SK-N-SH treated with all-trans-retinoic acid at 6 μM for 48 hours (cell line): ENCODE data around the gene KLK5.

Experiments
- CSDC2 ChIP-seq: fragments of 250-450 bp; sonication (Bioruptor Pico); IDR thresholded peaks from 2 replicates; pipeline ENCODE4 v1.5.0; 2020; ENCODE audit warnings: mild to moderate bottlenecking, moderate library complexity
- ESRRG ChIP-seq: fragments of 250-450 bp; sonication (Bioruptor Pico); IDR thresholded peaks from 2 replicates; pipeline ENCODE4 v1.6.1; 2021; ENCODE audit warnings: mild to moderate bottlenecking
- GLIS3 ChIP-seq: fragments of 250-450 bp; sonication (Bioruptor Pico); IDR thresholded peaks from 2 replicates; pipeline ENCODE4 v1.5.0; 2020; ENCODE audit warnings: mild to moderate bottlenecking, moderate library complexity
- OSR1 ChIP-seq: fragments of 250-450 bp; sonication (Bioruptor Pico); IDR thresholded peaks from 2 replicates; pipeline ENCODE4 v1.8.0; 2022; ENCODE audit warnings: moderate library complexity, mild to moderate bottlenecking, inconsistent platforms
- ZFP30 ChIP-seq: fragments of 450-650 bp; formaldehyde crosslinking; IDR thresholded peaks from 2 replicates; pipeline ENCODE4 v1.5.0; 2022; ENCODE audit warnings: mild to moderate bottlenecking, moderate library complexity
- ZNF565 ChIP-seq: fragments of 450-650 bp; formaldehyde crosslinking; conservative IDR thresholded peaks from 2 replicates; pipeline ENCODE4 v1.5.0; 2020; ENCODE audit warnings: low read depth, mild to moderate bottlenecking, moderate library complexity
- ZNF70 ChIP-seq: fragments of 450-650 bp; formaldehyde crosslinking; IDR thresholded peaks from 2 replicates; pipeline ENCODE4 v1.5.0; 2020; ENCODE audit warnings: mild to moderate bottlenecking, moderate library complexity
- ZNF8 ChIP-seq: fragments of 450-650 bp; formaldehyde crosslinking; IDR thresholded peaks from 2 replicates; pipeline ENCODE4 v1.5.0; 2020; ENCODE audit warnings: mild to moderate bottlenecking, moderate library complexity
- TF ChIP-seq, protein P1 (sequence below): fragments of 250-450 bp; sonication (Bioruptor Pico); IDR thresholded peaks from 2 replicates; pipeline ENCODE4 v1.5.1; 2020; ENCODE audit warnings: low read depth, mild to moderate bottlenecking, moderate library complexity
- TF ChIP-seq, protein P2 (sequence below): fragments of 250-450 bp; sonication (Bioruptor Pico); IDR thresholded peaks from 2 replicates; pipeline ENCODE4 v1.8.0; 2020; ENCODE audit warnings: mild to moderate bottlenecking, moderate library complexity, borderline replicate concordance
- TF ChIP-seq, protein P3 (sequence below): fragments of 250-450 bp; sonication (Bioruptor Pico); IDR thresholded peaks from 2 replicates; pipeline ENCODE4 v1.5.0; 2020; ENCODE audit warnings: mild to moderate bottlenecking, moderate library complexity
- TF ChIP-seq, protein P4 (sequence below): fragments of 250-450 bp; sonication (Bioruptor Pico); IDR thresholded peaks from 2 replicates; pipeline ENCODE4 v1.5.1; 2021; ENCODE audit warnings: mild to moderate bottlenecking, moderate library complexity

DNA sequence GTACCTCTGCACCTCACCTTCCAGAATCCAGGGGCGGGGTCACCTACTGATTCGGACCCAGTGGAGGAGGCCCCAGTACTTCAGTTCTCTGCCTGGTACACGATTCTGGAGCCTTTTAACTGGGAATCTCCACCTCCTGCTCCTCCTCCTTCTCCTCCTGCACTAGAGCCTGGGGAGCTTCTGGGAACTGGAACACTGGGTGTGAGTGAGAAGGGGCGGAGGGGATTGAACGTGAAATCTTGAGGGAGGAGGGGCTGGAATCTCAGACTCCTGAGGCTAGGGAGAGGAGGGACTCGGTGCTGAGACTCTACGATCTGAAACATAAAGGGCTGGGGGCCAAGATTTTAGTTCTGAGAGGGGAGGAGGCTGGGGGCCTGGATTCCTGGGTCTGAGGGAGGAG is 48.7 kb upstream of the KLK5 start, which contains the start of gene KLK8:
- TF ChIP-seq ZFP30 (CRISPR knock-in tag) (no peak), GLIS3 (CRISPR knock-in tag) (no peak), ESRRG (no peak), ZNF565 (CRISPR knock-in tag) (no peak), ZNF70 (CRISPR knock-in tag) (no peak), CSDC2 (no peak), ZNF8 (CRISPR knock-in tag) (no peak), OSR1 (CRISPR knock-in tag) (no peak)
- TF ChIP-seq, protein P1, sequence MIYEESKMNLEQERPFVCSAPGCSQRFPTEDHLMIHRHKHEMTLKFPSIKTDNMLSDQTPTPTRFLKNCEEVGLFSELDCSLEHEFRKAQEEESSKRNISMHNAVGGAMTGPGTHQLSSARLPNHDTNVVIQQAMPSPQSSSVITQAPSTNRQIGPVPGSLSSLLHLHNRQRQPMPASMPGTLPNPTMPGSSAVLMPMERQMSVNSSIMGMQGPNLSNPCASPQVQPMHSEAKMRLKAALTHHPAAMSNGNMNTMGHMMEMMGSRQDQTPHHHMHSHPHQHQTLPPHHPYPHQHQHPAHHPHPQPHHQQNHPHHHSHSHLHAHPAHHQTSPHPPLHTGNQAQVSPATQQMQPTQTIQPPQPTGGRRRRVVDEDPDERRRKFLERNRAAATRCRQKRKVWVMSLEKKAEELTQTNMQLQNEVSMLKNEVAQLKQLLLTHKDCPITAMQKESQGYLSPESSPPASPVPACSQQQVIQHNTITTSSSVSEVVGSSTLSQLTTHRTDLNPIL (CRISPR knock-in tag): no peak
- TF ChIP-seq, protein P2, sequence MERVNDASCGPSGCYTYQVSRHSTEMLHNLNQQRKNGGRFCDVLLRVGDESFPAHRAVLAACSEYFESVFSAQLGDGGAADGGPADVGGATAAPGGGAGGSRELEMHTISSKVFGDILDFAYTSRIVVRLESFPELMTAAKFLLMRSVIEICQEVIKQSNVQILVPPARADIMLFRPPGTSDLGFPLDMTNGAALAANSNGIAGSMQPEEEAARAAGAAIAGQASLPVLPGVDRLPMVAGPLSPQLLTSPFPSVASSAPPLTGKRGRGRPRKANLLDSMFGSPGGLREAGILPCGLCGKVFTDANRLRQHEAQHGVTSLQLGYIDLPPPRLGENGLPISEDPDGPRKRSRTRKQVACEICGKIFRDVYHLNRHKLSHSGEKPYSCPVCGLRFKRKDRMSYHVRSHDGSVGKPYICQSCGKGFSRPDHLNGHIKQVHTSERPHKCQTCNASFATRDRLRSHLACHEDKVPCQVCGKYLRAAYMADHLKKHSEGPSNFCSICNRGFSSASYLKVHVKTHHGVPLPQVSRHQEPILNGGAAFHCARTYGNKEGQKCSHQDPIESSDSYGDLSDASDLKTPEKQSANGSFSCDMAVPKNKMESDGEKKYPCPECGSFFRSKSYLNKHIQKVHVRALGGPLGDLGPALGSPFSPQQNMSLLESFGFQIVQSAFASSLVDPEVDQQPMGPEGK (CRISPR knock-in tag): no peak
- TF ChIP-seq, protein P3, sequence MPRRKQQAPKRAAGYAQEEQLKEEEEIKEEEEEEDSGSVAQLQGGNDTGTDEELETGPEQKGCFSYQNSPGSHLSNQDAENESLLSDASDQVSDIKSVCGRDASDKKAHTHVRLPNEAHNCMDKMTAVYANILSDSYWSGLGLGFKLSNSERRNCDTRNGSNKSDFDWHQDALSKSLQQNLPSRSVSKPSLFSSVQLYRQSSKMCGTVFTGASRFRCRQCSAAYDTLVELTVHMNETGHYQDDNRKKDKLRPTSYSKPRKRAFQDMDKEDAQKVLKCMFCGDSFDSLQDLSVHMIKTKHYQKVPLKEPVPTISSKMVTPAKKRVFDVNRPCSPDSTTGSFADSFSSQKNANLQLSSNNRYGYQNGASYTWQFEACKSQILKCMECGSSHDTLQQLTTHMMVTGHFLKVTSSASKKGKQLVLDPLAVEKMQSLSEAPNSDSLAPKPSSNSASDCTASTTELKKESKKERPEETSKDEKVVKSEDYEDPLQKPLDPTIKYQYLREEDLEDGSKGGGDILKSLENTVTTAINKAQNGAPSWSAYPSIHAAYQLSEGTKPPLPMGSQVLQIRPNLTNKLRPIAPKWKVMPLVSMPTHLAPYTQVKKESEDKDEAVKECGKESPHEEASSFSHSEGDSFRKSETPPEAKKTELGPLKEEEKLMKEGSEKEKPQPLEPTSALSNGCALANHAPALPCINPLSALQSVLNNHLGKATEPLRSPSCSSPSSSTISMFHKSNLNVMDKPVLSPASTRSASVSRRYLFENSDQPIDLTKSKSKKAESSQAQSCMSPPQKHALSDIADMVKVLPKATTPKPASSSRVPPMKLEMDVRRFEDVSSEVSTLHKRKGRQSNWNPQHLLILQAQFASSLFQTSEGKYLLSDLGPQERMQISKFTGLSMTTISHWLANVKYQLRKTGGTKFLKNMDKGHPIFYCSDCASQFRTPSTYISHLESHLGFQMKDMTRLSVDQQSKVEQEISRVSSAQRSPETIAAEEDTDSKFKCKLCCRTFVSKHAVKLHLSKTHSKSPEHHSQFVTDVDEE (CRISPR knock-in tag): no peak
- TF ChIP-seq, protein P4, sequence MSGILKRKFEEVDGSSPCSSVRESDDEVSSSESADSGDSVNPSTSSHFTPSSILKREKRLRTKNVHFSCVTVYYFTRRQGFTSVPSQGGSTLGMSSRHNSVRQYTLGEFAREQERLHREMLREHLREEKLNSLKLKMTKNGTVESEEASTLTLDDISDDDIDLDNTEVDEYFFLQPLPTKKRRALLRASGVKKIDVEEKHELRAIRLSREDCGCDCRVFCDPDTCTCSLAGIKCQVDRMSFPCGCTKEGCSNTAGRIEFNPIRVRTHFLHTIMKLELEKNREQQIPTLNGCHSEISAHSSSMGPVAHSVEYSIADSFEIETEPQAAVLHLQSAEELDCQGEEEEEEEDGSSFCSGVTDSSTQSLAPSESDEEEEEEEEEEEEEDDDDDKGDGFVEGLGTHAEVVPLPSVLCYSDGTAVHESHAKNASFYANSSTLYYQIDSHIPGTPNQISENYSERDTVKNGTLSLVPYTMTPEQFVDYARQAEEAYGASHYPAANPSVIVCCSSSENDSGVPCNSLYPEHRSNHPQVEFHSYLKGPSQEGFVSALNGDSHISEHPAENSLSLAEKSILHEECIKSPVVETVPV (CRISPR knock-in tag): no peak
